Measurements from ENCODE around the gene NOPCHAP1.

The NOPCHAP1 gene

DNA sequence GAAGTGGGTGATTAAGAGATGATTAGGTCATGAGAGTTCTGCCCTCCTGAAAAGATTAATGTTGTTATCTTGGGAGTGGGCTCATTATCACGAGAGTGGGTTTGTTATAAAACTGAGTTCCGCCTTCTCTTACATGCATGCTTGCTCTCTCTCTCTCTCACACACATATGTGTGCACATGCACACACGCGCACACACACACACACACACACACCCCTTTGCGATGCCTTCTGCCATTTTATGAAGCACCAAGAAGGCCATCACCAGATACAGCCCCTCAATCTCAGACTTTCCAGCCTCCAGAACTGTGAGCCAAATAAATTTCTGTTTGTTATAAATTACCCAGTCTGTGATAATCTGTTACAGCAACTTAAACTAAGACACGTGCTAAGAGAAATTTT is 22.4 kb upstream of the NOPCHAP1 start:
- no peak overlapping the region for H3K4me3 ChIP-seq (ENCODE audit: low read depth, low read length)
- no peak overlapping the region for H3K27ac ChIP-seq
- TF ChIP-seq, protein P1, sequence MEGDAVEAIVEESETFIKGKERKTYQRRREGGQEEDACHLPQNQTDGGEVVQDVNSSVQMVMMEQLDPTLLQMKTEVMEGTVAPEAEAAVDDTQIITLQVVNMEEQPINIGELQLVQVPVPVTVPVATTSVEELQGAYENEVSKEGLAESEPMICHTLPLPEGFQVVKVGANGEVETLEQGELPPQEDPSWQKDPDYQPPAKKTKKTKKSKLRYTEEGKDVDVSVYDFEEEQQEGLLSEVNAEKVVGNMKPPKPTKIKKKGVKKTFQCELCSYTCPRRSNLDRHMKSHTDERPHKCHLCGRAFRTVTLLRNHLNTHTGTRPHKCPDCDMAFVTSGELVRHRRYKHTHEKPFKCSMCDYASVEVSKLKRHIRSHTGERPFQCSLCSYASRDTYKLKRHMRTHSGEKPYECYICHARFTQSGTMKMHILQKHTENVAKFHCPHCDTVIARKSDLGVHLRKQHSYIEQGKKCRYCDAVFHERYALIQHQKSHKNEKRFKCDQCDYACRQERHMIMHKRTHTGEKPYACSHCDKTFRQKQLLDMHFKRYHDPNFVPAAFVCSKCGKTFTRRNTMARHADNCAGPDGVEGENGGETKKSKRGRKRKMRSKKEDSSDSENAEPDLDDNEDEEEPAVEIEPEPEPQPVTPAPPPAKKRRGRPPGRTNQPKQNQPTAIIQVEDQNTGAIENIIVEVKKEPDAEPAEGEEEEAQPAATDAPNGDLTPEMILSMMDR (IDR thresholded peaks at IDR 0.05): no peak

GRCh38 chr12:104964167-104964855 is 21.8 kb upstream of the NOPCHAP1 start:
- no peak overlapping the region for H3K9ac ChIP-seq
- peaks cover 8% of the 10 kb centered on the region for H3K4me1 ChIP-seq

More for the DNA sequence above, 22.4 kb upstream of the NOPCHAP1 start:
- no peaks in the 10 kb centered on the region for H3K79me2 ChIP-seq
- no peaks in the 10 kb centered on the region for H3K27me3 ChIP-seq (ENCODE audit: control insufficient read depth, insufficient read depth, low read length)
- H3K4me2 ChIP-seq (ENCODE audit: low read length): no peak overlapping the region
- peaks cover 14% of the 10 kb centered on the region for H3K4me1 ChIP-seq
- H3K36me3 ChIP-seq (ENCODE audit: control insufficient read depth, insufficient read depth, low read length): no peaks in the 10 kb centered on the region
- no peak overlapping the region for H2AFZ ChIP-seq
- H3K9ac ChIP-seq: no peak overlapping the region
- no peaks in the 10 kb centered on the region for H3K9me3 ChIP-seq (ENCODE audit: control insufficient read depth, low read length)

GRCh38 chr12:104964856-104965205 is 21.3 kb upstream of the NOPCHAP1 start:
- Histone ChIP-seq H3K27me3 (ENCODE audit: control insufficient read depth, insufficient read depth, low read length) (no peaks in the 10 kb centered on the region), H3K36me3 (ENCODE audit: control insufficient read depth, insufficient read depth, low read length) (no peaks in the 10 kb centered on the region), H3K79me2 (no peaks in the 10 kb centered on the region), H3K27ac (no peak overlapping the region), H3K9ac (no peak overlapping the region), H3K4me3 (ENCODE audit: low read depth, low read length) (no peak overlapping the region), H3K4me1 (peaks cover 4% of the 10 kb centered on the region), H2AFZ (no peak overlapping the region), H3K4me2 (ENCODE audit: low read length) (no peak overlapping the region), H3K9me3 (ENCODE audit: control insufficient read depth, low read length) (no peaks in the 10 kb centered on the region)
- TF ChIP-seq, protein P1 (IDR thresholded peaks at IDR 0.05): no peak

More at GRCh38 chr12:104964167-104964855, 21.8 kb upstream of the NOPCHAP1 start:
- Histone ChIP-seq H3K27me3 (ENCODE audit: control insufficient read depth, insufficient read depth, low read length) (no peaks in the 10 kb centered on the region), H3K36me3 (ENCODE audit: control insufficient read depth, insufficient read depth, low read length) (no peaks in the 10 kb centered on the region), H3K79me2 (no peaks in the 10 kb centered on the region), H3K4me2 (ENCODE audit: low read length) (no peak overlapping the region), H3K4me3 (ENCODE audit: low read depth, low read length) (no peak overlapping the region), H2AFZ (no peak overlapping the region), H3K9me3 (ENCODE audit: control insufficient read depth, low read length) (no peaks in the 10 kb centered on the region), H3K27ac (no peak overlapping the region)
- TF ChIP-seq, protein P1 (IDR thresholded peaks at IDR 0.05): no peak

DNA sequence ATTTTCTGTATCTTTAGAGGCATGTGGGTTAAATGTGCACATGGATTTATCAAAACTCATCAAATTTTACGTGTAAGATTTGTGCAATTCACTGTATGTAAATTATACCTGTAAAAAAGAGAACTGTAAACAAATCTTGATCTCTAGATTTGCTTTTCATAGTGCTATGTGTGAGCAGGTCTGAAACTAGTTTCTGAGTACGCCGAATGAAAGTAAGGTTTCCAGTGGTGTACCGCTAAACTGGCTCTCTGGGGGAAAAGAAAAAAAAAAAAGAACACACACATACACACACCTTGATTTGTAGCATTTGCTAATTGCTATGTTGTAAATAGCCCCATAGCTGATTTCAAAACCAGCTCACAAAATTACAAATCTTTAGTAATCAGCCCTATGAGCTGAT is 19.4 kb upstream of the NOPCHAP1 start:
- no peak overlapping the region for H3K27ac ChIP-seq
- H3K36me3 ChIP-seq (ENCODE audit: control insufficient read depth, insufficient read depth, low read length): no peaks in the 10 kb centered on the region
- H3K4me1 ChIP-seq: no peaks in the 10 kb centered on the region
- H3K4me2 ChIP-seq (ENCODE audit: low read length): no peak overlapping the region
- H2AFZ ChIP-seq: no peak overlapping the region
- H3K79me2 ChIP-seq: no peaks in the 10 kb centered on the region
- H3K9me3 ChIP-seq (ENCODE audit: control insufficient read depth, low read length): no peaks in the 10 kb centered on the region
- no peak overlapping the region for H3K9ac ChIP-seq
- TF ChIP-seq, protein P1 (IDR thresholded peaks at IDR 0.05): no peak
- no peak overlapping the region for H3K4me3 ChIP-seq (ENCODE audit: low read depth, low read length)
- H3K27me3 ChIP-seq (ENCODE audit: control insufficient read depth, insufficient read depth, low read length): no peaks in the 10 kb centered on the region

DNA sequence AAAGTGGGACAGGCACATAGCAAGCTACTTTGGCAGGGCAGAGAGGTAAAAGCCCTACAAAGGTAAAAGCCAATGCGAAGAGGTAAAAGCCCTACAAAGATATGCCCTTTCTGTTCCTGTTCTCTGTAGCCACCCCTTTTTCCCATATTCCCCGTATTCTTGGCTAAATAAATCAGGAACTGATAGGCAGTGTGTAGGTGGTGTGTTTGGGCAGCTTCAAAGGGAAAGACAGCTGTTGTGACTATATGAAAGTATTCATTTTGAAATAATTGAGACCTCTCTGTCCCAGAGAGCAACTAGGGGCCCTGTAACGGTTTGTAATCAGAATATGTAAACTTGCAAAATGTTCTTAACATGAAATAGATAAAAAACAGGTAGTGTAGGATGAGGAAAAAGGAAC is 16.8 kb upstream of the NOPCHAP1 start:
- no peak overlapping the region for H3K4me3 ChIP-seq (ENCODE audit: low read depth, low read length)
- H3K9ac ChIP-seq: no peak overlapping the region
- H3K27me3 ChIP-seq (ENCODE audit: control insufficient read depth, insufficient read depth, low read length): no peaks in the 10 kb centered on the region
- H3K79me2 ChIP-seq: no peaks in the 10 kb centered on the region
- no peak overlapping the region for H2AFZ ChIP-seq
- no peak overlapping the region for H3K27ac ChIP-seq
- H3K36me3 ChIP-seq (ENCODE audit: control insufficient read depth, insufficient read depth, low read length): no peaks in the 10 kb centered on the region
- H3K4me2 ChIP-seq (ENCODE audit: low read length): no peak overlapping the region
- TF ChIP-seq, protein P1 (IDR thresholded peaks at IDR 0.05): no peak
- H3K9me3 ChIP-seq (ENCODE audit: control insufficient read depth, low read length): no peaks in the 10 kb centered on the region
- H3K4me1 ChIP-seq: no peaks in the 10 kb centered on the region
